Measurements from ENCODE around the gene TESK1. TPM values are rescaled to one million over a fixed set of nuclear protein-coding genes. Genes with fewer than 3 reads are reported as not detected.

The TESK1 gene
- total and polyA plus RNA-seq, 2 of the 8 experiments (the other 6 are each of a cell fraction or from before 2014, with no cell fraction given) = 13.5 to 13.9 TPM

DNA sequence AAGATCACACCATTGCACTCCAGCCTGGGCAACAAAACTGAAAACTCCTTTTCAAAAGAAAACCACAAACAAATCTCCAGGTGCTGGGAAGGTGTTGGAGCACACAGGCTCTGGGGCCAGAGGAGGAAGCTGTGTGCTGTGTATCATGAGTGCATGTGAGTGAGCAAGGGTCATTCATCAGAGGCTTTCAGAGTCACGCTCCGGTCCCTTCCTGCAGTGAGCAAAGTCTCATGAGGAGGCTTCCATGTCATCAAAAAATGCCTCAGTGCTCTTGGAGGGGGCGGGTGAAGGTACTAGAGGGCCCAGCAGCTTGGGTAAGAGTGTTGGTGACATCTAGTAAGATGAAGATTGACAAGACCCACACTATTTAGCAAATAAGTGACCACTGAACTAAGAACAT, 48.3 kb upstream of the TESK1 start:
- Histone ChIP-seq H3K36me3 (ENCODE audit: control insufficient read depth in 2 of 4, insufficient read depth in 4 of 4, low read length in 3 of 4) (no peaks in the 10 kb centered on the region; a peak in 1 of 8 replicates), H2BK12ac (ENCODE audit: low read depth, low read length) (no peak overlapping the region), H3K27me3 (replicated peaks in 1 of 4; ENCODE audit: control insufficient read depth in 3 of 4, extremely low read depth in 1 of 4, insufficient read depth in 3 of 4, low read length in 3 of 4) (no peaks in the 10 kb centered on the region), H3K9ac (replicated peaks in 1 of 4; ENCODE audit: extremely low read depth in 1 of 4, low read depth in 3 of 4, low read length in 3 of 4) (no peak overlapping the region), H4K8ac (ENCODE audit: extremely low read depth, insufficient read depth, low read length) (no peak overlapping the region), H3K4me2 (ENCODE audit: insufficient read depth in 1 of 2, low read depth in 2 of 2, low read length in 2 of 2) (no peak overlapping the region), H4K20me1 (replicated peaks in 1 of 2; ENCODE audit: control insufficient read depth in 1 of 2, insufficient read depth in 2 of 2, low read length in 2 of 2) (peaks cover 0 to 2% of the 10 kb centered on the region in 2 experiments), H2BK120ac (replicated peaks; ENCODE audit: low read depth, low read length) (no peak overlapping the region), H3K79me2 (ENCODE audit: control insufficient read depth in 1 of 2, insufficient read depth in 2 of 2, low read length in 2 of 2) (no peaks in the 10 kb centered on the region; a peak in 1 of 4 replicates), H3K23ac (ENCODE audit: insufficient read length) (no peak overlapping the region), H4K91ac (replicated peaks; ENCODE audit: insufficient read length, low read length) (no peak overlapping the region), H3K18ac (ENCODE audit: extremely low read depth, low read length) (no peak overlapping the region), H3K56ac (replicated peaks; ENCODE audit: insufficient read length, low read depth, low read length) (no peak overlapping the region), H3K23me2 (ENCODE audit: low read depth, low read length) (no peaks in the 10 kb centered on the region), H3K4me3 (ENCODE audit: extremely low read depth in 1 of 4, insufficient read depth in 2 of 4, low read depth in 3 of 4, low read length in 4 of 4) (no peak overlapping the region), H3K4ac (replicated peaks; ENCODE audit: insufficient read length, low read depth, low read length) (no peak overlapping the region), H3K14ac (ENCODE audit: insufficient read length) (no peak overlapping the region), H4K5ac (ENCODE audit: insufficient read length, low read depth, low read length) (no peak overlapping the region), H3K27ac (ENCODE audit: low read depth, low read length) (no peak overlapping the region), H2AK5ac (ENCODE audit: low read depth, low read length) (no peak overlapping the region), H2BK15ac (ENCODE audit: low read length) (no peak overlapping the region), H2BK5ac (ENCODE audit: low read depth, low read length) (no peak overlapping the region), H3K9me3 (ENCODE audit: insufficient read depth in 2 of 2, low read depth in 1 of 2, low read length in 1 of 2) (no peaks in the 10 kb centered on the region), H2BK20ac (ENCODE audit: low read length) (no peak overlapping the region), H3K79me1 (ENCODE audit: low read depth, low read length) (no peaks in the 10 kb centered on the region), H3K4me1 (replicated peaks in 1 of 4; ENCODE audit: control insufficient read depth in 3 of 4, insufficient read depth in 4 of 4, low read length in 3 of 4) (peaks cover 0 to 4% (median 0%) of the 10 kb centered on the region in 4 experiments; a peak in 2 of 7 replicates), H2AFZ (ENCODE audit: low read length) (no peak overlapping the region)
- ChIA-PET POLR2A (ENCODE audit: partially characterized antibody) (interaction anchor here (1.6 kb wide), 1 partner anchor 11 kb away, joined by 4 read pairs; no protein-coding TSS in a partner anchor), CTCF (ENCODE audit: partially characterized antibody) (interaction anchor here (0.8 to 18.3 kb wide), 9 partner anchors 9 to 179 kb away, joined by 3 to 181 read pairs (median 6); partner anchors contain the start of gene RUSC2)
- WGBS, 2 experiments (ENCODE audit: extremely low coverage in 1 of 2, insufficient coverage in 1 of 2, insufficient read length in 1 of 2, insufficient replicate concordance in 2 of 2, low coverage in 1 of 2, low lambda C conversion rate in 2 of 2, missing lambda C conversion rate in 1 of 2) = 90% methylated on average over 3 of the region's 3 CpGs; no CpG with 5 or more reads in 1 of the 2 experiments
- no peak for FAIRE-seq
- DNase-seq (ENCODE audit: low read depth in 1 of 2, low spot score in 2 of 2) = no peak
- TF ChIP-seq JUND (IDR thresholded peaks at IDR 0.05; ENCODE audit: low read length) (no peak), EP300 (IDR thresholded peaks at IDR 0.05; ENCODE audit: borderline replicate concordance in 1 of 2, low read depth in 2 of 2, low read length in 2 of 2) (no peak), GABPA (IDR thresholded peaks at IDR 0.05; ENCODE audit: borderline replicate concordance, insufficient read depth, low read length) (no peak)
